Measurements from ENCODE around the gene TTPAL.

GRCh38 chr20:44464514-44464913 is 11.2 kb upstream of the TTPAL start:
- TF ChIP-seq CTCF (tag by site-specific recombination; IDR thresholded peaks at IDR 0.05), result no peak
- no peak for TF ChIP-seq ZNF549 (tag by site-specific recombination; IDR thresholded peaks at IDR 0.05)
- no peak for TF ChIP-seq KLF16 (tag by site-specific recombination; IDR thresholded peaks at IDR 0.05)
- TF ChIP-seq ZNF112 (tag by site-specific recombination; IDR thresholded peaks at IDR 0.05), result no peak
- no peak for TF ChIP-seq KLF1 (tag by site-specific recombination; IDR thresholded peaks at IDR 0.05)
